GM18499 (cell line): ENCODE data around the gene CNOT10.

Experiments used
- ATAC-seq: cut with Tn5 transposase; IDR thresholded peaks from one replicate; pipeline ENCODE4 v1.9.1; 2021; ENCODE audit warnings: moderate number of reproducible peaks; ENCODE audit not compliant: insufficient read depth, unreplicated experiment

CNOT10 gene

GRCh38 chr3:32815841-32816438 is 131.0 kb downstream of the CNOT10 start:
- ATAC-seq, result no peak

GRCh38 chr3:32816439-32817256 is 131.7 kb downstream of the CNOT10 start:
- ATAC-seq, result no peak

DNA sequence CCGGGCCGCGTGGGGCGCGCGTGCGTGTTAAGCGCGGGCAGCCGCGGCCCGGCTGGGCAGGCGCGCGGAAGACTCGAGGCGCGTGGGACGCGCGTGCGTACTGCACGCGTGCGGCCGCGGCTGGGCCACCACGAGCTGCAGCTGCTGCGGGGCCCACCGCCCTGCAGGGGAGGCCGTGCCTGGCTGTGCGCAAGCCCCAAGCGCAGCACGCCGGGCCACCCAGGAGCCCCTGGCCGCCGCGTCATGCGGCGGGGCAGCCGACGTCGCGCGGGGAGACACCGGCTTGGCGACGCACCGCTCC is 132.2 kb downstream of the CNOT10 start:
- ATAC-seq, result no peak

- no peak for ATAC-seq
Observed at GRCh38 chr3:32817558-32818228, 132.7 kb downstream of the CNOT10 start, which contains the start of gene TRIM71. TRIM71 (plus strand) TSS chr3:32817997; CDS start chr3:32818081, 84 bp downstream.

GRCh38 chr3:32818229-32818969 is 133.4 kb downstream of the CNOT10 start:
- ATAC-seq, result no peak

- no peak for ATAC-seq
Observed at GRCh38 chr3:32818970-32819511, 134.1 kb downstream of the CNOT10 start.

- no peak for ATAC-seq
Observed at GRCh38 chr3:32819551-32820348, 134.8 kb downstream of the CNOT10 start.

GRCh38 chr3:32820430-32820829 is 135.4 kb downstream of the CNOT10 start:
- ATAC-seq, result no peak

DNA sequence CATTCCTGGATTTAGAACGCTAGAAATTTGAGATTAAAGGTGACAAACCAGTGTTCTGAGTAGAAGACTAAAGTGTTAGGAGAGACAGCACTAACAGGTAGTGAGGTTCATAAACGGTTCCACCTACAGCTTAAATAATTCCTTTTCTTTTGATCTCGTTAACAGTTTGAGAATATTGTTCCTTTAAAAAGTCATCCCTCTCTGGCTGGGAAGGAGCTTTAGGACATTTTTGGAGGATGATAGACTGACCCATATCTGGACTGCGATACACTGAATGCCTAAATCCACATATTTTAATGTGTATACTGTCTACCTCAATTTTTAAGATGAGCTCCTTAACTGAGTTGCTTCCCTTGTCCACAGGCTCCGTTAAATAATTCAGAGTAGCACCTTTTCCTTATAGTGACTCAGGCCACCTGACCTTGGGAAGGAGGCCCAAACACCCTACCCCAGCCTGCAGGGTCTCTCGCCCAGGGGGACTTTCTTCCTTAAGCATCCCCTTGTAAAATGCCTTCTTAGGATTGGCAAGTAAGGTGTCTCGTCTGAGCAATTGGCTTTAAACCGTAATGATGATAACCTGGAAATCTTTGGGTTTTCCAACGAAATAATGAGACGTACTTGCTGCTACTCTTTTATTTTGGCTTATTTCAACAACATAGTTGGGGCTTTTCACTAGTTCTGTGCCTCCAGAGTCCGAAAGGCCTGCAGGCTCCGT is 136.1 kb downstream of the CNOT10 start:
- ATAC-seq, result no peak

DNA sequence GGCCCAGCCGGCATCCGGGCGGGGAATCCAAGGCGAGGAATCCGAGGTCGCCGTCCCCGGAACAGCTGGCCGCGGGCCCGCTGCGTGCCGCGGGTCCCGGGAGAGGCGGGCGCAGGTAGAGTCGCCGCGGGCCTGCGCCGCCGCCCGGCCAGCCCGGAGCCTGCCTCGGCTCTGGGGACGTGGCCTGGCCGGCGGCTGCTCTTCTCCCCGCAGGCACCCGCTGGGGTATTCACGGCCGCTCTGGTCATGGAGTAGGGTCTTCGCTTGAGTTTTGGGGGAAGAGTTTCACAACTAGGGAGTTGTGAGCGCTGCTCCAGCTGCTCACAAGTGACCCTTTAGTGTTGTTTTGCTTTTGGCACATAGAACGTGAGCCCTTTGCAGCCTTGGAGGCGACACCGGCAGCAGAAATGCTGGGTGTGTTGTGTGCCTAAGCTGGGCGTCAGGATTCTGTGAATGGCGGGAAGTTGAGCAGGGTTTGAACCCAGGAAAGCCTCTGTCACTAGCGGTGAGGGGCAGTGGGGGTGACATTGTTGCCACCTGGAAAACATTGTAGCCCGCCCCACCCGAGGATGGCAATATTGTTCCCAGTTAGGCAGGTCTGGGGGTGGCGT is 136.8 kb downstream of the CNOT10 start:
- ATAC-seq, result no peak

- no peak for ATAC-seq
Observed at GRCh38 chr3:32822609-32823498, 137.9 kb downstream of the CNOT10 start.
